Activated T-cell treated with anti-CD3 and anti-CD28 coated beads, Interleukin-2, amount 50 U/mL, for 48 hours (primary cell): ENCODE measurements around the gene KCNJ3.

Experiments used
- DNase-seq, 2 experiments: peaks; one replicate each; pipeline ENCODE4 v3.0.0-alpha.2; 2020

KCNJ3 gene

DNA sequence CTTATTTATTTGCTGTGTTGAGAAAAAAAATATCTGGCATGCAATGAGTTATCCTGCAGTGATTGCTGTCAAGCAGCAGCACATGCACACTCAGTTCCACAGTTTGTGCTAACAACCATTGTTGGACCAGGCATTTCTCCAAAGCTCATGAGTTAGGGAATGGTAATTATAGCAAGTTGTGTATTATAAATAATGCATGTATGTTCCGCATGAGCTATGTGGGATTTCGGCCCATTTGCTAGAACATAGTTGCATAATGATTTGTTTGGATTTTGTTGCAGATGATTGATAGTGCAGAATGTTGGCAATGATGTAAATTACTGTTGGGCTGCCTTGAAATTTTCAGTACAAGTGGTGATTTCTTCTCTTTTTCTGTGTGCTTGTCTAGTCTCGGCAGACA, 10.7 kb downstream of the KCNJ3 start:
- DNase-seq = no peak

DNA sequence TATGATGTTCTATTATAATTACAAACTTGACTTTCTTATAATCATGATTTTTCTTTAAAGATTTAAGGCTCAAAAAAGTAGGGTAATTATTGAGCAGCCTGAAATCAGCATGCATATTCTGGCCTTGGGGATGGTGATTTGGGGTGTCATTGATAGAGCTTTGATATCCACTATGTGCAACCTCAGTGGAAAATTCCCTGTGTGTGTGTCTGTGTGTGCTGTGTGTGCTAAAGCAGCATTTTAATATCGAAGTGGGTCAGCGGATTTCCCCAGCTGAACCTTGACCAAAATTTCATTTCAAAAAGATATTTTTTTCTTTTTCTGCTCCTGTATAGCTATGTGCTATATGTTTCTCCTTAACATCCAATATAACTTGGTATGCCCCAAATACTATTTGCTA, 11.6 kb downstream of the KCNJ3 start:
- no peak for DNase-seq

DNA sequence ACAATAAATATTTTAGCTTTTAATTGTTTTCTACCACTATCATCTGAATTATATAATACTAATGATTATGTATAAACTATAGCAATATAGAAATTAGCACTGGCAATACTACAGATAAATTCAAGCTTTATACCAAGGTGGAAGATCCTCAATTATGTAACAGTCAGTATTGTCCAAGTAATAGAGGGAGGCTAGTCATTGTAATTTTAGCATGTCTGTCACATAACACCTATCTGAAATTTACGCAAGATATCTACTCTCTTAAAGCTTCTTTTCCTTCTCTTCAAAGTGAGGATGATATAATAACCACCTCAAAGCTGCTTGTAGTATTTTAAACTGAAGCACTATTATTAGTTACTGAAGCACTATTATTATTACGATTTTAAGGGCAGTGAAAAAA, 12.2 kb downstream of the KCNJ3 start:
- DNase-seq = no peak

DNA sequence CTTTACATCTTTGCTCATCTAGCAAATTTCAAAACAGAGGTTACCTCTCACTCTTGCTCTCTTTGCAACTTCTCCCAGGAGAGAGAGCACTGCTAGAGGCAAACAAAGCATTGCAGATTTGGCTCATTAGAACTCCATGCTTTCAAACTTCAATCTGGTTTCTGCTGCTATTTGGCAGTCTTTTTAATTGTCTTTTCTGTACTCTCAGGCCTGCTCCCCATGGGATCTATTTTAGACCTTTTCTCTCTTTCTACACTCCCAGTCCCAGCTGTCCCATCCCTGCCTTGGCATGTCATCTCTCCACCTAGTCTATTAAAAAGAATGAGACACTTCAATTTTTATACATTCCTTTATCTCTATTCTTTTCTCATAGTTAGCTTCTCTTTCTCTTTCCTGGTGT, 15.2 kb downstream of the KCNJ3 start:
- DNase-seq = no peak

DNA sequence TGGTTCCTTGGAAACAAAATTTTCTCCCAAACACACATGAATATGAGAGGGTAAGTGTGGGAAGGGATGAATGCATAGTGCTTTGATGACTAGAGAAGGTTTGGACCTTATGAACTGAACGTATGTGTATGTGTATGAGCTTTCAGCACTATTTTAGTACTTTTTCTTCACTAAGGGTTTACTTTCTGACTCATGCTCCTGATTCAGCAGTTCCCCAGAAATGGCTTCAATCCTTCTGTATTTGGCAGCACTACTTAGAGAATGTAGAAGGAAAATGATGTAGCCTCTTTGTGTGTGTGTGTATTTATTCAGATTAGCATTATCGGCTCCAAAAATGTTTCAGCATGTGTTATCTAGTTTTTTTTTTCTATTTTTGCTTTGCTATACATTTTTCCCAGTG, 22.2 kb downstream of the KCNJ3 start:
- no peak for DNase-seq

DNA sequence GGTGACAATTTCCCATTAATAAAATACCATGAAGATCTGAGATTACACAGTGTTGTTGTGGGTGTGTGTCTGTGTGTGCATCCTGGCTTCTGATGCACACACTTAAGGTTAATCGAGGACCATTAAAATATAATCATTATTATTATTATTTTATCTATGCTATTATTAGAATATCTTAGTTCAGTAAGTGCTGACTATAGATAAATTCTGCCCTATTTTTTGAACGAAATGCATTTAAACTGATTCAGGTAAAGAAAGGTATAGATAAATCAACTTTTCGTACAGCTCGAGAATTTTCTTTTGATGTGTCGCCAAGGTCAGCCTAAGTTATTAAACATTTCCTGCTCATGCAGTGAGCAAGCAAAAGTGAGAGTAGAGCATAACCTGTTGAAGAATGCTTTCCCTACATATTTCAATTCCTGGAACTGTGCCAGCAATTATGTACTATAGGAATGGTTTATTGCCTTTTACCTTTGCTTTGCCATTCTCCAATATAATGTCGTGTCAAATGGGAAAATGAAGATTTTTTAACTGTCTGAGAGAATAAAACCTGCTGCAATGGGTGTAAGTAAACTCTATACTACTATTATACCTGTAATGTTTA, 25.8 kb downstream of the KCNJ3 start:
- no peak for DNase-seq

DNA sequence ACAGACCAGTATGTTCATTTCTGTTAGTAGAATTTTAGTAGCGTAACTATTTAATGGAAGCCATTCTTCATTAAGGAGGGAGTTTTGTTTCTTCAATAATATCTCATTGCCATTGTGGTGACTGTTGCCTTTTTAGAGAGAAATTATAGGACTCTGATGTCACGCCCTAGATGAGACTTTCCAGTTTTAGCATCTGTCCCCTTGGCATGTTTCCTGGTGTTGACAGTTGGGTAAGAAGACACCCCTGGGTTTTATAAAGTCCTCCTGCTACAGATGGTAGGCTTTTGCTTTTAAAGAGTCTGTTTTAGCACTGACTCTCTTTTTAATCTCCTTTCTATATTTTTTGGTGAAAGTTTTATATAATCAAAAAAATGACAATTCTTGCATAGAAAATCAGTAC, 41.9 kb downstream of the KCNJ3 start:
- DNase-seq = no peak

DNA sequence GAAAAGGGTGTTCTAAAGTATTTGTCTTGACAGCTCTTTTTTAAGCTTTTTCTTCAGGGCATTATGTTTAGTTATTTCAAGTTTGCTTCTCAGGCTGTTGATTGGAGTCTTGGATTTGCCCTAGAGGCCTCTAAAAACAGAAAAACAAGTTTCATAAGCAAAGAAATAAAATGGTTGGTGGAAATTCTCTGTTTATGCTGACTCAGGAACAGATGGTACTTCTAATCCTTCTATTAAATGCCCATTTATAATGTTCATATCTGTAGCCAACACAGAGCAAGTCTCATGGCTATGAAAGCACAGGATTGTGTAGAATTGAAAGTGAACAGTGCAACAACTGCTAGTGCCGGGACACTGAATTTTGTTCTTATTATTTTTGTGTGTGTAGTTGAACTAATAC, 60.4 kb downstream of the KCNJ3 start:
- no peak for DNase-seq

DNA sequence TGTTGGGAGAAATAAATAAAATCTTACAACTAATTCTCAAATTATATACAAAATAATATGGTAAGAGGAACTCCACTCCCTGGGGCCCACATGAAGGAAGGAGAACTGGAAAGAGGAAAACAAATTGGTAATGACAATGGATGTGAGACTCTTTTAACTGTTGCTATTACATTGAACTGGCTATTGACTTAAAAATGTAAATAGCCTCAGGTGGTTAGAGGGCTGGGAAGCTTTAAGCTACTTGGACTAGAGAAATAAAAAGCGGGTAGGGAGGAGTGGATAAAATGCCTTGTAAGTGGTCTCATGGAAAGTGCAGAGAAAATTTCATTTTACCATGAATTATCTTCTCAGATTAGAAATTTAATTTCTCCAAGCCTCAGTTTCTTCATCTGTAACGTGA, 64.1 kb downstream of the KCNJ3 start:
- DNase-seq = no peak

DNA sequence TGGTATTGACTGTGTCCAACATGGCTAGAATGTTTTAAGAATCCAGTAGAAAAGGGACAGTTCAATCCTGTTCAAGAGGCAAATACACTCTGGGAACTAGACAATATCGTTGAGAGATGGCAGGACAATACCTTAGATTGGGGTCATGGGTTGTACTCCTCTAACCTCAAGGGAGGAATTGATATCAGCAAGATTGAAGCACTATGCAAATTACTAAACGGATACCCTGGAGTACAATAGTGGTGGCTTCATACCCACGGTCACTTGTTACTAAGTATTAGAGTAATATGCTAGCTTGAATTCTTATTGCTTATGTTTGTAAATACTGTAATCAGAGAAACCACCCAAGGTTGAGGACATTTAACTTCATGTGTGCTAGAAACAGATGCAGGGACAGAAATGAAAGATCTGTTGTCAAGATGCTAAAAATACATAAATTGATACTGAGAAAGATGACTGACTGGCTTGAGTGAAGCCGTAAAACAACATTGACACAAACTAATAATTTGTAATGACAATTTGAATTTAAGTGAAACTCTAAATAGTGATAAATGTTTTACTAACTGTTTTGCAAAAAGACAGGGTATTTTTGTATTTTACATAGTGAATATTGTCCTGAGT, 73.3 kb downstream of the KCNJ3 start:
- no peak for DNase-seq

DNA sequence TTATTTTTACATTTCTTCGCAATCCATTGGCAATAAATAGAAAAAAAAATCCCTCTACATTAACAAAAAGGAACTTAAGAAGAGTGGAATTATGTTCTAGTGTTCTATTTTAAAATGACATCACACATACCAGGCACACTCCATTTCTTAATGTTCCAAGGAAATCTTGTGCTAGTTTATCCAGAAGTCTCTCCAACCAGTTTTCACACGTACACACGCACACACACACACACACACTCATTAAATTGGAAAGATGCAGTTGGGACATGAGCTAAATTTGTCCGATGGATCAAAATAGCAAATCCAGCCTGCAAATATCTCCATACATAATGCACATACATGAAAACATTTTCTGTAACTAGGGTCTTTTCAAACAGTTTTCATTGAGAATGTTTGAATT, 78.3 kb downstream of the KCNJ3 start:
- no peak for DNase-seq

DNA sequence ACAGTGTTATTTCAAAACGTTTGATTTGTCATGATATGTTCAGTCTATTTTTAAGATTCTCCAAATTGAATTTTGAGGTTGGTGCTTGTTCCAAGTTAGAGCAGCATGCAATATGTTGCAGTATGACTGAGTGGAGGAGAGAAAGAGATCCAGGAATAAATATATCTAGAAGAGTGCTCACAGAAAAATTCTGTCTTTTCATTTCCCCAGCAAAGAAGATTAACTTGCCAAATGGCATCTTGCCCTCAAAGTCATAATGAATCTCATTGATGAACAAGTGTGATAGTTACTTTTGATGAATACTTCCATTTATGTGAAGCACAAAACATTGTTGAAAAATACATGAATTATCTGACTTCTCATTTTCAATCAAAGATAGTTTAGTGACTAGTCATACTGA, 95.9 kb downstream of the KCNJ3 start:
- no peak for DNase-seq

DNA sequence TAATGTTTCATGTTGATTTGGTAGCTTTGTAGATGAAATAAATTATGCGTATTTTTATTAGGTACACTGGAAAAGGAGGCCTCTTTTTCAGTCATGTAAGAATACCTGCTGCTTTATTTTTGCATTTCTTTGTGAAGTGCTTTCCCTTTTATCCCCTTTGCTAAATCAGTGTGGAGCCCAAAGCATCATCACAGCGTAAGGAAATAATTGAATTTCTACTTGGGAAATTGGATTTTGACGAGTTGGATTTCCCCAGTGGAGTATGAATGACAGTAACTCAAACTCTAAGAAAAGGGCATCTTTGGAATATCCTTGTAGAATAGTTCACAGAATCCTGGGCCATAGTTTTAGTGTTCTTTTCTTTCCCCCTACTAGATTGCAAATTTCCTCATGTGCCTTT, 97.2 kb downstream of the KCNJ3 start:
- no peak for DNase-seq

DNA sequence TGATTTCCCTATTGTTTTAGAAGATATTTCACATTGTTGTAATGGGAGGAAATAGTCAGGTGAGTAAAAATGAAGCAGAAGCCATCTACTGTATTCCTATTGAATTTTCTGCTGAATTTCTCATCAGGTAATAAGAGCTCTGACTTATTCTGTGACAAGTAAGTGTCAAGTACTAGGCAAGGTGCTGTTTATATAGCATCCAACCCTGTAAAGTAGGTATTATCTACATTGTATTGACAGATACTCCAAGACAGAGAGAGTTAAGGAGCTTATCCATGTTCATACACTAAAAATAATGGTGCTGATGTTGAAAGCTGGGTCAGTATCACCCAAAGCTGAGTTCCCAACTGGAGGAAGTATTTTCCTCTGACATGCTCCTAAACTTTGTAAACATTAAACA, 106.0 kb downstream of the KCNJ3 start:
- no peak for DNase-seq

DNA sequence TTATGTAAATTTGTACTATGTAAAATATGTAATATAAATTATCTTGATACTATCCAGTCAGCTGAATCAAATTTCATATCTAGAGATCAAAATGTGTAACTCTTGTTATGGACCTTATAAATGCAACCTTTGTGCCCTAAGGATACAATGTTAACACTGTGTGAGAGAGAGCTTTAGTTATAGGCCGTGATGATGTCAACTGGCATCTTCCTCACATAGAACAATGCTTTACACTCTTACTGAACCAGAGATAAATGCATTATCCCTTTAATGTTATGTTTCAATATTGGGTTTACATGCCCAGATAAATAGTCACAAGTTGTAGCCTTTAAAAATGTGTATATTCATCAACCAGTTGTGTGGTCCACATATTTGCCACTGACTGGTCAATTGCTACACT, 115.1 kb downstream of the KCNJ3 start:
- DNase-seq = no peak

DNA sequence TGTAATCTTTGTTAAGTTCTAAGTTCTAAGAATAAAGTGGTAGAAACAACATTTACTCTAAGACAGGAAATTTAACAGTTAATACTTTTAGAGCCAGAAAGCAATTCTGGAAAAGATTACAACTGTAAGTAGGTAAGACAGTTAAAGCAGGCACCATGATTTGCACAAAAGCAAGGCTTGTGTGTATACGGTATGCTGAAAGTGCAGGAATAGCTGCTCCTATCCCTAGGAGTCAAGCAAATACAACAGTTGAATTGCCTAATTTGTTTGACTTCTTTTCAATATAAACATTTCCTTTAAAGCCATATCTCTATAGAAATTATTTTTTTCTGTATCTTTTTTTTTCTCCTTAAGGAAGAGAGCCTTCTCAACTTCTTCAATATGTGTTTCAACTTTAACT, 116.4 kb downstream of the KCNJ3 start:
- DNase-seq = no peak

DNA sequence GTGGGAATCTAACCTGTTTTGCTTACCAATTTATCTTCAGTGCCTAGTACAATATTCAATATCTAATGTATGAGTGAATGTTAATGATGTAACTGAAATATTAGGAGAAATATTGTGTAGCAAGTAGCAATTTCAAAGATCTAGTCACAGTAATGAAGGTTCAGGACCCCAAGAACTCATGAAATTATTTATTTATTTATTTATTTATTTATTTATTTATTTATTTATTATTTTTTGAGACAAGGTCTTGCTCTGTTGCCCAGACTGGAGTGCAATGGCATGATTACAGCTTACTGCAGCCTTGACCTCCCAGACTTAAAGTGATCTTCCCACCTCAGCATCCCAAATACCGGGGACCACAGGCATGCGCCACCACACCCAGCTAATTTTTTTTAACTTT, 126.9 kb downstream of the KCNJ3 start:
- no peak for DNase-seq

DNA sequence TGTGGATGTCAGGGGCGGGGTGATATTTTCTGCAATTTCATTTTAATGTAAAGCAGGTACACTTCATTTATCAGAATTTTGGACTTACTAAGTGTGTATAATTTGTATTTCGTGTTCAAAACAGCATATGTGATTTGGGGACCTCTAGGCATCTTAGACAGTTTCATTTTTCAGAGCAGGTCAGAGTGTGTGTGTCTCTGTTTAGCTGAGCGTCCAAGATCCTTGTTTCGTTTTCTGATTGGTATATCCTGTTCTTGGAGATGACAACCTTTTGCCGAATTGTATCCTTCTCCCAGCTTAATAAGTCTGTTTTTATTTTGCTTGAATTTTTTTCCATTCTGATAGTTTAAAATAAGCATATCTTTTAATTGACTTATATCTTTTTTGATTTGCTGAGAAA, 128.3 kb downstream of the KCNJ3 start:
- DNase-seq = no peak

DNA sequence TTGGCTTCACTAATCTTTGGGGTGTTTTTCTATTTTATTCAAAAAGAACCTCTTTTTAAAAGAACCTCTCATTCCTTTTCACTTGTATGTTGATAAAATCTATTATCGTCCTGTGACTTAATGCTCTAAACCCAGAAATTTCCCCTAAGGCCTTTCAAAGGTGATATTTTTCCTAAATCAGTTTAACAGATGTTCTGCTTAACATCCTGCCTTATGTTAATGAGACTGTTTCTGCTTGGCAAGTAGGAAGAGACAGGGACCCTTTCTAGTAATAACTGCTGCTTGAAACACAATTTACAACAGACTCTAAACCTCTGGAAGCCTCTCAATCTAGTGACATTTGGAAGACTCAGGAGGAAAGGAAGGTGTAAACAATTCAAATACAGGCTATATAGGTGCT, 128.8 kb downstream of the KCNJ3 start:
- no peak for DNase-seq

DNA sequence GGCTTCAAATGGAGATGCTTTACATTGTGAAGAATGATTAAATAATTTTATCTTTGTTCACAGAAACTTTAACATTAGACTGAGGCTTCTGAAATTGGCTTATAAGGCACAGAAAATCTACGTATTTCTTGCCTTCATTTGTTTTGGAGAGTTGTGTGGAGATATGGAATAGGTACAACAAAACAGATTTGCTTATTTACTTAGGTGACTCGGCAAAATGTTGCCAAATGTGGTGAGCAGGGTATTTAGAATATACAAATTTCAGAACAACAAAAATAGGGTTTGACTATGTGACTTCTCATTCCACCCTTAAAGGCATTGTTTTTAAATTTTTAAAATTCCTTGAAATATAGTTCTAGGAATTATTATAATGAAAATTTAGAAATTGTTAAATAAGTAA, 134.2 kb downstream of the KCNJ3 start:
- no peak for DNase-seq

DNA sequence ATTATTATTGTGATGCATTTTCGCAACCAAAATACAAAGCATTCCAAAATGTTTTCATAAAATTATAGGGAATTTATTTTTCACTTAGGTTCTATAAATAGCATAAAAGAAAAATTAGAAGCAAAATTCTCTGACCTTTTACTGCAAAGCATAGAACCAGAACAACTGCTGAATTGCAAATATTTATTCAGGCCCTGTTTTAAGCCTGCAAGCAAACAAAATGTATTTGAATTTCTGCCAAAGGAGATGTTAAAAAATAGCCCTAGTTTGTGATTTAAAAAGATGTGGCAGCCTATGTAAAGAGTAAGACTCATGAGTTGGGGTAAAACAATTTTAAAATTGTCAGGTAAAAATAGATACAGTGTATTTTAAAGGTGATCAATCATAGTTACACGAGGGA, 138.1 kb downstream of the KCNJ3 start:
- DNase-seq = no peak

DNA sequence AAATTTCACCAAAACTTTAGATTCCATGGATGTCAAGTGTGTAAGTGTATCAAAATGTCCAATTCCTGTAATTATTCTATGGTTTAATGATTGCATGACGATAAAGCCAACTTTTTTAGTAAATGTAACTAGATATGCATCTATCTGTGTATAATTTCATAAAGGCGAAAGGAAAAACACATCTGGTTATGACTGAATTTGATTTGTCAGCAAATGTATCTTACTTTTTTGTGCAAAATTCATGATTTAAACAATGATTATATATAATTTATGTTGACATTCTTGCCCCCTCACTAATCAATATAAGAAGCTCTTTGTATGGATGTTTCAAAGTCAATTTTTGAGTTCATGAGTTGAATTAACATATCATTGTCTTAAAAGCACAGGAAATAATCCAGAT, 138.5 kb downstream of the KCNJ3 start:
- no peak for DNase-seq

DNA sequence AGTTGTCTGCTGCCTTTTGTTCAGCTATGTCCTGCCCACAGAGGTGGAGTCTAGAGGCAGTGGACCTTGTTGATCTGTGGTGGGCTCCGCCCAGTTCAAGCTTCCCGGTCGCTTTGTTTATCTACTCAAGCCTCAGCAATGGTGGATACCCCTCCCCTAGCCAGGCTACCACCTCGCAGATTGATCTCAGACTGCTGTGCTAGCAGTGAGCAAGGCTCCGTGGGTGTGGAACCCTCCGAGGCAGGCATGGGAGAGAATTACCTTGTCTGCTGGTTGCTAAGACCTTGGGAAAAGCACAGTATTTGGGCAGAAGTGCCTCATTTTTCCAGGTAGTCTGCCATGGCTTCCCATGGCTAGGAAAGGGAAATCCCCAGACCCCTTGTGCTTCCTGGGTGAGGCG, 146.0 kb downstream of the KCNJ3 start:
- no peak for DNase-seq

DNA sequence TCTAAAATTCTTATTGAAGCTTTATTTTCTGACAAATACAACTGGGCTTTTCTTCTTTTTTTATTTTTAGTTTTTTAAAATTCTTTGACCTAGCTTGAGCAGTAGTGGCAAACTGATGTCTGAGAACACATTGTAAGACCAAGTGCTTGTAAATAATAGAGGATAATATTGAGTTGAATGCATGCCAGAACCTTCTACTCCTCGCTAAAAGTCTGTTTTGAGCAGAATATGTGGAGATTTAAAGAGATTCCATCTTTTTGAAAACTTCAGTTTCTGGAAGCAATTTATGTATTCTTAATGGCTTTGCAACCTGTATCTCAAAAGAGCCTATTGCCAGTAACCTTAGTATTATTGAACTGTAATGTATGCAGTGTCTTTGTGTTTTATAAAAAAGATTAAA, 148.3 kb downstream of the KCNJ3 start:
- no peak for DNase-seq

DNA sequence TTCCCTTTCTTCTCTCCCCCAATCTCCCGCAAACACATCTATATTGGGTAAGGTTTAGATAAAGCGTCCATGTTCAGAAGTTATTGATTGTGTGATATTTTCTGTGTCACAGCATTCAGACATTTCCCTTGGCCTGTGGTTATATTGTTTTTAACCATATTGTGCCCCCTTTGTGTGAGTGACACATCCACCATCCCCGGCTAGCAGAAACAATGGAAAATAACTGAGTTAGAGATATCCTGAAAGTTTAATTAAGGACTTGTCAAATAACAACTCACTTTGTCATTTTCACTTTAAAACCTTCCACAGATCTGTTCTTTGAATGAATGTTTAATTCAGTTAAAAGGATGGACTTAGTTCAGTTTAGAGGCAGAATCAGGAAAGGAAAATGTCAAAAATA, 151.0 kb downstream of the KCNJ3 start:
- DNase-seq = no peak

DNA sequence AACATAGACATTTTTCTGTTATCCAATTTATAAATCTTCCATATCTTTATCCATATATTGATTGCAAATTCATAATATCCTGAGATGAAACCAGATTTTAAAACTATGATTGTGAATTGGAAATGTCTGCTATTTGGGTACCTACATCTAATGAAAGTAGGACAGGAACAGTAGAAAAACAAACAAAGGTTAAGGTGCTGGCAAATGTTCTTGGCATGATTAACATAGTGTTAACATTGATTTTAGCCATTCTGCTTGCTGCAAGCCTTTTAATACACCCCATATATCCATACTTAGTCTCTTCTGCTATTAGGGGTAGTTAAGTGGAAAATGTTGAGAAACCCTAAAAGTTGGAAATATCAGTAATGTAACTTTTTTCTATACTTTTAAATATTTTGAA, 152.0 kb downstream of the KCNJ3 start:
- no peak for DNase-seq
